GM23338 (cell line): ENCODE results near the gene GABBR1. TPM values are rescaled to one million over a fixed set of nuclear protein-coding genes. Genes with fewer than 3 reads are reported as not detected.

Source experiments
- ATAC-seq: fragments of 200-7000 bp; cut with Tn5 transposase; 3 replicates; pipeline ENCODE4 v1.9.1; 2020
- DNase-seq: peaks from one replicate; pipeline ENCODE4 v3.0.0-alpha.2; 2015; ENCODE audit warnings: low spot score
- H2AFZ ChIP-seq: fragments of 200-600 bp; sonication (generic); 2 replicates; pipeline ENCODE4 v1.8.0; 2016; ENCODE audit warnings: antibody characterized with exemption, mild to moderate bottlenecking, moderate library complexity
- H3F3A ChIP-seq: fragments of 200-600 bp; sonication (generic); replicated peaks from 2 replicates; pipeline ENCODE4 v1.8.0; 2017; ENCODE audit warnings: antibody characterized with exemption, mixed run types, low read depth
- H3K27ac ChIP-seq: fragments of 200-600 bp; sonication (generic); 2 replicates; pipeline ENCODE4 v1.6.1; 2016; ENCODE audit warnings: low read depth
- H3K27me3 ChIP-seq: fragments of 200-600 bp; sonication (generic); 2 replicates; pipeline ENCODE4 v1.8.0; 2016; ENCODE audit warnings: mild to moderate bottlenecking, mixed run types, moderate library complexity; ENCODE audit not compliant: insufficient read depth
- H3K36me3 ChIP-seq: fragments of 200-600 bp; sonication (generic); 2 replicates; pipeline ENCODE4 v1.8.0; 2016; ENCODE audit warnings: mild to moderate bottlenecking; ENCODE audit not compliant: insufficient read depth
- H3K4me1 ChIP-seq: fragments of 200-600 bp; sonication (generic); 2 replicates; pipeline ENCODE4 v1.8.0; 2016; ENCODE audit warnings: mild to moderate bottlenecking, moderate library complexity; ENCODE audit not compliant: insufficient read depth
- H3K4me2 ChIP-seq: fragments of 200-600 bp; sonication (generic); 2 replicates; pipeline ENCODE4 v1.7.1; 2017; ENCODE audit warnings: mixed run types
- H3K4me3 ChIP-seq: fragments of 200-600 bp; sonication (generic); 2 replicates; pipeline ENCODE4 v1.6.1; 2016; ENCODE audit warnings: mixed run types
- H3K79me2 ChIP-seq: fragments of 200-600 bp; sonication (generic); replicated peaks from 2 replicates; pipeline ENCODE4 v1.8.0; 2017; ENCODE audit warnings: mild to moderate bottlenecking; ENCODE audit not compliant: insufficient read depth
- H3K9me2 ChIP-seq: fragments of 200-600 bp; sonication (generic); 2 replicates; pipeline ENCODE4 v1.8.0; 2017; ENCODE audit not compliant: insufficient read depth
- H4K20me1 ChIP-seq: fragments of 200-600 bp; sonication (generic); replicated peaks from 2 replicates; pipeline ENCODE4 v1.8.0; 2017; ENCODE audit warnings: mild to moderate bottlenecking; ENCODE audit not compliant: insufficient read depth
- H3K27ac Mint-ChIP-seq: 2 replicates; pipeline ENCODE4 v1.8.0; 2020; ENCODE audit warnings: inconsistent platforms, mild to moderate bottlenecking, moderate library complexity, mixed read lengths
- H3K27me3 Mint-ChIP-seq: 3 replicates; pipeline ENCODE4 v1.8.0; 2022; ENCODE audit warnings: low read depth, mild to moderate bottlenecking, moderate library complexity, mixed read lengths, inconsistent platforms; ENCODE audit not compliant: insufficient read depth, poor library complexity
- H3K36me3 Mint-ChIP-seq: 3 replicates; pipeline ENCODE4 v1.8.0; 2021; ENCODE audit warnings: low read depth, mild to moderate bottlenecking, inconsistent platforms, moderate library complexity, mixed read lengths
- H3K4me1 Mint-ChIP-seq: 3 replicates; pipeline ENCODE4 v1.8.0; 2020; ENCODE audit warnings: mild to moderate bottlenecking, inconsistent platforms, mixed read lengths
- H3K4me3 Mint-ChIP-seq: 3 replicates; pipeline ENCODE4 v1.8.0; 2021; ENCODE audit warnings: moderate library complexity, mild to moderate bottlenecking, inconsistent platforms, mixed read lengths
- H3K9me3 Mint-ChIP-seq: 3 replicates; pipeline ENCODE4 v1.8.0; 2020; ENCODE audit warnings: moderate library complexity, mild to moderate bottlenecking, inconsistent platforms, mixed read lengths
- CREB1 ChIP-seq: fragments of 250-450 bp; sonication (Bioruptor Pico); IDR thresholded peaks from 2 replicates; pipeline ENCODE4 v1.5.0; 2020; ENCODE audit warnings: low read depth, mild to moderate bottlenecking, moderate library complexity
- EZH2 ChIP-seq: fragments of 200-600 bp; sonication (generic); IDR thresholded peaks from one replicate; pipeline ENCODE4 v1.8.0; 2017; ENCODE audit warnings: antibody characterized with exemption, mild to moderate bottlenecking, low read depth; ENCODE audit not compliant: unreplicated experiment
- JUNB ChIP-seq: IDR thresholded peaks from one replicate; pipeline ENCODE4 v1.6.1; 2016; ENCODE audit warnings: antibody characterized with exemption; ENCODE audit not compliant: unreplicated experiment
- POLR2AphosphoS5 ChIP-seq: IDR thresholded peaks from 2 replicates; pipeline ENCODE4 v1.6.1; 2016; ENCODE audit warnings: antibody characterized with exemption, low read depth
- ZNF114 ChIP-seq: fragments of 250-450 bp; sonication (Bioruptor Pico); IDR thresholded peaks from 2 replicates; pipeline ENCODE4 v1.5.0; 2020; ENCODE audit warnings: mild to moderate bottlenecking, moderate library complexity
- ZNF331 ChIP-seq: fragments of 250-450 bp; sonication (Bioruptor Pico); IDR thresholded peaks from 2 replicates; pipeline ENCODE4 v1.5.0; 2020; ENCODE audit warnings: low read depth, mild to moderate bottlenecking, moderate library complexity
- ZNF462 ChIP-seq: fragments of 250-450 bp; sonication (Bioruptor Pico); IDR thresholded peaks from 2 replicates; pipeline ENCODE4 v1.5.0; 2020; ENCODE audit warnings: mild to moderate bottlenecking, moderate library complexity
- polyA plus RNA-seq: library from polyadenylated mRNA; unstranded; fragments of >200 nt; fragmentation: Nextera tagmentation; extraction: Ambion mirVana; gene quantifications from 2 replicates; pipeline ENCODE4 v1.2.1, GENCODE V29; 2016
- total RNA-seq: library from RNA; depleted of rRNA; stranded (reverse); fragments of >200 nt; shearing (Covaris generic); gene quantifications from 2 replicates; pipeline ENCODE4 v1.2.3, GENCODE V29; 2014

Gene GABBR1
- total and polyA plus RNA-seq, 2 experiments from 2014 or later: 42.8 to 78.9 TPM

- H3K36me3 ChIP-seq: no peaks in the 10 kb centered on the region
- Mint-ChIP-seq H3K27ac (peak overlapping the region; percentile 94), H3K4me3 (peak overlapping the region; percentile 1; the same call in 1 of the 3 replicates), H3K4me1 (peaks cover 47% of the 10 kb centered on the region), H3K27me3 (peaks cover 13% of the 10 kb centered on the region), H3K36me3 (no peaks in the 10 kb centered on the region; the same call in 2 of the 3 replicates), H3K9me3 (no peaks in the 10 kb centered on the region)
- H3K79me2 ChIP-seq: no peaks in the 10 kb centered on the region
- no peaks in the 10 kb centered on the region for H4K20me1 ChIP-seq
- no peaks in the 10 kb centered on the region for H3K9me2 ChIP-seq
- DNase-seq: peak; percentile 96
- H3F3A ChIP-seq: peaks cover 13% of the 10 kb centered on the region
- no peak overlapping the region for H2AFZ ChIP-seq
- peak; percentile 86 for ATAC-seq
- H3K4me3 ChIP-seq: peak overlapping the region; percentile 19
- peak overlapping the region; percentile 97 for H3K27ac ChIP-seq
- peaks cover 39% of the 10 kb centered on the region for H3K4me1 ChIP-seq
- H3K4me2 ChIP-seq: peak overlapping the region; percentile 28
- TF ChIP-seq POLR2AphosphoS5 (0 out of 2 replicates have a peak, but pooled peaks have one; percentile 46), JUNB (no peak), CREB1 (no peak)
- no peaks in the 10 kb centered on the region for H3K27me3 ChIP-seq
These were observed 34.2 kb upstream of the GABBR1 start for GRCh38 chr6:29667158-29667557.

- peak overlapping the region; percentile 21 for H3K4me2 ChIP-seq
- ATAC-seq (peak; percentile 43), DNase-seq (peak; percentile 66)
- Mint-ChIP-seq H3K27ac (peak overlapping the region; percentile 94), H3K36me3 (no peaks in the 10 kb centered on the region; the same call in 2 of the 3 replicates), H3K27me3 (peaks cover 16% of the 10 kb centered on the region), H3K4me1 (peaks cover 51% of the 10 kb centered on the region), H3K9me3 (no peaks in the 10 kb centered on the region), H3K4me3 (peak overlapping the region; percentile 26; the same call in 1 of the 3 replicates)
- peak overlapping the region; percentile 10 for H3K4me3 ChIP-seq
- no peaks in the 10 kb centered on the region for H4K20me1 ChIP-seq
- H3K4me1 ChIP-seq: peaks cover 39% of the 10 kb centered on the region
- no peaks in the 10 kb centered on the region for H3K27me3 ChIP-seq
- no peak for TF ChIP-seq ZNF114
- no peak for TF ChIP-seq ZNF331
- TF ChIP-seq POLR2AphosphoS5: no peak
- no peak for TF ChIP-seq EZH2
- TF ChIP-seq ZNF462 (CRISPR knock-in tag): 0 out of 2 replicates have a peak, but pooled peaks have one; percentile 39
- H3F3A ChIP-seq: peaks cover 13% of the 10 kb centered on the region
- H2AFZ ChIP-seq: no peak overlapping the region
- H3K36me3 ChIP-seq: no peaks in the 10 kb centered on the region
- H3K27ac ChIP-seq: peak overlapping the region; percentile 97
- H3K9me2 ChIP-seq: no peaks in the 10 kb centered on the region
- H3K79me2 ChIP-seq: no peaks in the 10 kb centered on the region
These were observed 33.8 kb upstream of the GABBR1 start for GRCh38 chr6:29666826-29667130.
